IMR-90 (cell line): ENCODE data around the gene GPA33.

Source experiments
- BHLHE40 ChIP-seq: fragments of 150-350 bp; IDR thresholded peaks from 2 replicates; pipeline ENCODE4 v1.6.1; 2016; ENCODE audit warnings: mild to moderate bottlenecking, low read depth, low read length
- CEBPB ChIP-seq: IDR thresholded peaks from 2 replicates; pipeline ENCODE4 v1.6.1; 2012; ENCODE audit warnings: low read depth, low read length, improper control_type of control experiment
- CTCF ChIP-seq: conservative IDR thresholded peaks from 2 replicates; pipeline ENCODE4 v1.5.1; 2012; ENCODE audit warnings: mild to moderate bottlenecking, low read depth, low read length, improper control_type of control experiment
- FOS ChIP-seq: fragments of 150-350 bp; IDR thresholded peaks from 2 replicates; pipeline ENCODE4 v1.6.1; 2016; ENCODE audit warnings: low read depth, low read length
- POLR2A ChIP-seq: IDR thresholded peaks from 2 replicates; pipeline ENCODE4 v1.6.1; 2012; ENCODE audit warnings: mild to moderate bottlenecking, low read depth, low read length
- RAD21 ChIP-seq: IDR thresholded peaks from 2 replicates; pipeline ENCODE4 v1.6.1; 2012; ENCODE audit warnings: low read length, improper control_type of control experiment
- RCOR1 ChIP-seq: IDR thresholded peaks from 2 replicates; pipeline ENCODE4 v1.6.1; 2012; ENCODE audit warnings: mild to moderate bottlenecking, low read length, improper control_type of control experiment; ENCODE audit not compliant: insufficient replicate concordance
- RFX5 ChIP-seq: IDR thresholded peaks from 2 replicates; pipeline ENCODE4 v1.8.0; 2012; ENCODE audit warnings: low read depth, mild to moderate bottlenecking, low read length, moderate library complexity
- SMC3 ChIP-seq: fragments of 150-350 bp; IDR thresholded peaks from 2 replicates; pipeline ENCODE4 v1.6.1; 2016; ENCODE audit warnings: low read depth, mild to moderate bottlenecking, antibody characterized with exemption, low read length, moderate library complexity
- USF2 ChIP-seq: fragments of 150-350 bp; IDR thresholded peaks from 2 replicates; pipeline ENCODE4 v1.6.1; 2017; ENCODE audit warnings: mild to moderate bottlenecking, antibody characterized with exemption, low read length, low read depth

DNA sequence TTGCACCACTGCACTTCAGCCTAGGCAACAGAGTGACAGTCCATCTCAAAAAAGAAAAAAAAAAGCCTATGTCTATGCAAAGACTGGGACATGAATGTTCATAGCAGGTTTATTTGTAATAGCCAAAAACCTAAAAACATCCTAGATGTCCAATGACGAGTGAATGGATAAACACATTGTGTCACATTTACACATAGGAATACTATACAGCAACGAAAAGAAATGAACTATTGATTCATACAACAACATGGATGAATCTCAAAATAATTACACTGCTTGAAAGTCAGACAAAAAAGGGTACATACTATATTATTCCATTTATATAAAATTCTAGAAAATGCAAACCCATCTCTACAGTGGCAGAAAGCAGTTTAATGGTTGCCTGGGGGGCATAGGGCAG, 11.6 kb upstream of the GPA33 start:
- TF ChIP-seq CTCF: no peak
- no peak for TF ChIP-seq USF2
- no peak for TF ChIP-seq RAD21
- TF ChIP-seq SMC3: no peak
- no peak for TF ChIP-seq CEBPB
- TF ChIP-seq POLR2A: no peak
- TF ChIP-seq RFX5: no peak
- TF ChIP-seq RCOR1: no peak
- no peak for TF ChIP-seq FOS
- TF ChIP-seq BHLHE40: no peak
